CD4-positive, alpha-beta T cell treated with Interferon alpha-2 for 1 hour (primary cell): Measurements from ENCODE around the gene AMPH.
"Not testable (repeated sequence)": the region's sequence is repeated elsewhere in the genome, so short reads cannot be mapped to it uniquely, and the experiment has no call there.

Experiments used
- DNase-seq, 2 donors: peaks; one replicate each; pipeline ENCODE4 v3.0.0-alpha.2; 2020 to 2022

The AMPH gene

DNA sequence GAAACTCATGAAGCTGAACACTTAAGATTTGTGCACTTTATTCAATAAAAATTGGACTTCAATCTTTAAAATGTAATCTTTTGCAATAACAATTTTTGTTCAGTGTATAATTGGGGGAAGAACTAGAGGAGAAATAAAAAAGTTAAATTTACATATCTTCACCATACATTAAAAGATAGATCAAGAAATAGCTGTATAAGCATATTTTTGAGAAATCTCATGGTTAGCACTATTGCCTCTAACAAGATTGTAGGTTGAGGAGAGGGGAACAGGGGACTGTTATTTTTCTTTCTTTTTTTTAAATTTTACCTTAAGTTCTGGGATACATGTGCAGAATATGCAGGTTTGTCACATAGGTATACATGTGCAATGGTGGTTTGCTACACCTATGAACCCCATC, 5.3 kb downstream of the AMPH start:
- DNase-seq: no peak

DNA sequence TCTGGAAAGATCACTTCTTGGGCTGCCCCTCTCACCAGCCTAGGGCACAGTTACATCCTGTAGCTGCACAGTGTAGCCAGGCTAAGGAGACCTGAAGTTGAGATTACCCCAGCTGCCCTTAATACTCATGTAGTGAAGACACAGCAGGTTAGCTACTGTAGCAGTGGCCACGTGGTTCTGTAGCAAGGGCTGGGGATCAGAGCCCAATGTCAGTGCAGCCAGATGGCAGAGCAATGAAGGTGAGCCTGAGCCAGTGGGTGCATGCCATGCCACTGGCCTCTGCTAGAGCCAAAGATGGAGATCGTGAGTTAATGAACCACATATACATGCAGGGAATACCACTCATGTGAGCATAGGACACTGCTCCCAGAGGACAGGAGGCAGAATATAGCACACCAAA, 15.5 kb downstream of the AMPH start:
- no peak for DNase-seq

DNA sequence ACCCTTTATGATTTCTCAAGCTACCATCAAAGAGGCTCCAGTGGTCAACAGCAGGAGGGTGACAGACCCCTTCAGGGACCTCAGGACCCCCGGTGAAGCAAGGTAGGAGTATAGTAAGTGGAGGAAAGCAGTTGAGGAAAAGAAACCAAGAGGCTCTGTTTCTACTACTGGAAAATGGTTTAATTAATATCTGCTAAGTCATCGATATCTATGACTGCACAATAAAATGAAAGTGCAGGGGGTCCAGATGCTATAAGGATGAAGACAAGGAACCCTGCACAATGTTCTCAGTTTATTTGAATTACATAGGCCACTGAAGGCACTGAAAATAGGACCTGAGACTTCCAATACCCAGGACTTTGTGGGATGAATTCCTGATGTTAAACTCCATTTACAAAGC, 23.7 kb downstream of the AMPH start:
- DNase-seq: no peak

DNA sequence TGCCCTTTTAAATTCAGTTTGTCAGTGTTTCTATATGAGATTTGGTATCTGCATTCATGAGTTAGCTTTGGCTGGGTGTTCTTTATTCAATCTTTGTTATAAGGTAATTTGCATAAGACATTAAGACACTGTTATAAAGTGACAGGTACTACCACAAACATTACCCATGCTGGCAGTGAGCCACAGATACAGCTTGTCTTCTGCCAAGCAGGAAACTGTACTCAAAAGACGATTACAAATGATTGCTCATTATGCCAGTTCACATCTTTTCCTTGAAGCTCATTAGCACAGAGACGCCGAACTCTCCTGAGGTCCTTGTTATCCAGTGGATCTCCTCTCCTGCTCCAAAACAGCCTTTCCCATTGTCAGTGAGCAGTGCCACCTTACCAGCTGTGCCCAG, 30.4 kb downstream of the AMPH start:
- DNase-seq: no peak

DNA sequence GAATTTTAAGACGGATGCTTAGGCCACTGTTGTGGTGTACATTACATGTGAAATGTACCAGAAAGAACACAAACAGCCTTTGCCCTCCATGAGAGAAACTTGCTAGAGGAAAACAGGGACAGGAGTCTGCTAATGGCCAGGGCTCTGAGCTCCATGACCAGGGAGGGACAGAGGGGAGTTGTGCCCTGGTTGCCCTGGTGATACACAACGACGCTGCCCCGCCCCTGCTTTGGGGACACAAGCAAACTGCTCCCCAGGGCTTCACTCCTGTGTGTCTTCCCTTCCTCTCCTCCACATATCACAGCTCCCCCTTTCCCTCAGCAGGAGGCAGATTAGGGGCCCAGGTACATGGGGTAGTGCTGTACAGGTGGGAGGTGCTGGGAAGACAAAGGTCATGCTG, 36.2 kb downstream of the AMPH start:
- DNase-seq: no peak

DNA sequence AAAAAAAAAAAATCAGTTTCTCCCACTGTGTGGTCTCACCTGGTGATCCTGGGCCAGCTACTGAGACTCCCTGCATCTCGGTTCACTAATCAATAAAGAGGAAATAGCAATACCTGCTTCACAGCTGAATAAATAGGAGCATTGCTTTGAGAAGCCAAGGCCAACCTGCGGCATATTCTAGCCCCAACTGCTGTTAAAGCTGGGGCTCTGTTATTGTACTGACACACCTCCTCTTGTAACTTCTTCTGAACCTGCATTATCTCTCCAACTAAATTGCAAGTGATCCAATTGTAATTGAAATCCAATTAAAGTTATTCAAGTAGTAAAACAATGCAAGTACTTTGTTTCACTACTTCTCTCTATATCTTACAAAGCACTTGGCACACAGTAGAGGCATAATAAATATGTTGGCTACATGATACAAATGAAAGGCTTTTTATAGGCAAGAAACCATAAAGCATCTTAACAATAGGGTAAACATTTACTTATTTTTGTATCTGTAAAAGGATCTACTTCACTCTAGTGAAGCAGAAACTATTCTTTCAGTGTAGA, 38.4 kb downstream of the AMPH start:
- no peak for DNase-seq

DNA sequence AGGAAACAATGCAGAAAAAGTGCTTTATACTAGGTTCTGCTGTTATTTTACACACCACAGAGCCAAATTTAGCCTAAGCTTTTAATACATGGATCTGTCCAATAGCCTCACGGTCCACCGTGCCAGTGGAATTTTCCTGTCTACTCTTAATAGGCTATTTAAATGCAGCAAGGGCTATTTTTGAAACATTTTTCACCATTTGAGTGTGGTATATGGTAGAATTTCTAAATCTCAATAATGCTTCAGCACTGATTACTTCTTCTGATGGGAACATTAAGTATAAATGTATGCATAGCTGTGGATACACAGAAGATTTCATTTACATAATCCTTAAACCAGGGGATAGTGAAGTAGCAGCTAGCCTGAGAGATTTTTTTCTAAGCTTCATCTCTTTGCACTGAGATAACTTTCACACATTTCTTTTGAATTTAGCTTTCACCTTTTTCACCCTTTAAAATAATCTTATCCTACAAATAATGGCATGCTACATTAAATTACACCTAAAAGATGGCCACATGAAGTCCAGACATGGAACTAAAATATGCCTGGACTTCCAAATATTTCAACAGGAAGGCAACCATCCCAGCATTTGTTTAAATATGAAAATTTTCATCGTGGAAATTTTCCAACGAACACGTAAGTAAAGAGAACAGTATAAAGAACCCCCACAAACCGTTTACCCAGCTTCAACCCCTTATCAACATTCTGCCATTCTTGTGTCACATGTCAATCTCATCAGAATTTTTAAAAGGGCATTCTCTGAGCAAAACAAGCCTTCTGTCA, 45.4 kb downstream of the AMPH start:
- no peak for DNase-seq

DNA sequence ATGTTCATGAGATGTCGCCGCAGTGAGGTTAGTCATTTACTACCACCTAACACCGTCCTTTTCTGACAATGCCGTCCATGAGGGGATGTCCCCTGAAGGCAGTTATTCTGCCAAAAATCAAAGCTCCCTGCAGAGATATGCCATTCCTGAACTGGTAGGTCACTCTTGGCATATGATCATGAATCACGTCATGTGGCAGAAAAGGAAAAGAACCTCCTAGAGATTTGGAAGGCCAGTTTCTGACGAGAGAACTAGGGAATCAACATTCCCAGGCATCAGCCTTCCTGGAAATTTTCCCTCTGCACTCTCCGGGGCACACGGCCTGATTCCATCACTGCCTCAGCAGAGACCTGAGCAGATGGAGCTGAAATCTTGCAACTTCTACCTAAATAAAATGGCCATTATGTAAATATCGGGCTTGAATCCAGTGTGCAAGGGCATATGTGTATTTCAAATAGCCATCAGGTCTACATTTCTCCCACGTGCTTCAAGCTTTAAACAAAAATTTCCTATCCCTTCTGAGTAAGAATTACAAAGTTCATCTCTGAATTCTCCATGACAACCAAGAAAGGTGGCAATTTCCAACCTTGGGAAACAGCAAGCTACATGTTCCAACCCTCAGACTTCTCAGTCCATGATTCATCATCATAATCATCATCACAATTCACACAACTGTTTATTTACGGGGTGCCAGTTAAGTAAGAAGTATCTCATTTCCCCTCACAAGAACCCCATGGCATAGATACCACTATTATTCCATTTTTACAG, 46.5 kb downstream of the AMPH start:
- no peak for DNase-seq

DNA sequence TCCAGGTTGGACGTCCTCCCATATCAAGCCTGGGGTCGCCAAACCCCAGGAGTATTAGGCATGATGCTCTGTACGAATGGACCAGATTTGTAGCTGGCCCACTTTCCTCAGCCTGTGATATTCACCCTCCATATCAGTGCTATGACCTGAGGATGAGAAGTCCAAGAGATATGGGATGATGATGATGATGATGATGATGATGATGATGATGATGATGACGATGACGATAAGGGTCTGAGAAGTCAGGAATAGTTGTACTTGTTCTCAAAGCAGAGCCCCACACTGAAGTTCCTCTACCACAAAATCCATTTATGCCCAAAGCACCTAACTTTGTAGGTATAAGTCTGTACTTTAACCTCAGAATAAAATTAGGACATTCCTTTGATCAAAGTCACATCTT, 50.7 kb downstream of the AMPH start:
- DNase-seq: no peak

DNA sequence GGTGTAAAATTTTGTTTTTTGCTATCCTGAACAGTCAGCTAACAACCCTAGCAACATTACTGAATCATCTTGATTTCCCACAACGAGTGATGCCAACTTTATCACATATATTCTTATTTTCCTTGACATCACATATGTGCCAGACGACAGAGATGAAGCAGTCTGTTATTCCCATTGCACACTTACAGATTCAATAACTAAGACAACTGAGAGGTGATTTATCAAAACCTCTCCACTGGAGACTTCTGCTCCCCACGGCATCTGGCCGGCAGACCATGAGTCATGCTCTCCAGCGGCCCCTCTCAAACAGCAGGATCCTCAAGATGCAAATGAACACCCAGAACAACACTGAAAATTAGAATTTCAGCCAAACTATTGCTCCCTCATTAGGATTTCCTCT, 57.1 kb downstream of the AMPH start:
- no peak for DNase-seq

DNA sequence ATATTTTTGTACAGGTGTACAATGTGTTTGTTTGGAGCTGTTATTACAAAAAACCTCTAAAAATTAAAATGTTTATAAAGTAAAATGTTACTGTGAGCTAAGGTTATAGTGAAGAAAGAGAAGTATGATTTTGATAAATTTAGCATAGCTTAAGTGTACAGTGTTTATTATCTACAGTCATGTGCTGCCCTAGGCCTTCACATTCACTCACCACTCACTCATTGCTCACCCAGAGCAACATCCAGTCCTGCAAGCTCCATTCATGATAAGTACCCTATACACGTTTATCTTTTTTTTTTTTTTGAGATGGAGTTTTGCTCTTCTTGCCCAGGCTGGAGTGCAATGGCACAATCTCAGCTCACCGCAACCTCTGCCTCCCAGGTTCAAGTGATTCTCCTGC, 59.6 kb downstream of the AMPH start:
- not testable (repeated sequence) for DNase-seq

DNA sequence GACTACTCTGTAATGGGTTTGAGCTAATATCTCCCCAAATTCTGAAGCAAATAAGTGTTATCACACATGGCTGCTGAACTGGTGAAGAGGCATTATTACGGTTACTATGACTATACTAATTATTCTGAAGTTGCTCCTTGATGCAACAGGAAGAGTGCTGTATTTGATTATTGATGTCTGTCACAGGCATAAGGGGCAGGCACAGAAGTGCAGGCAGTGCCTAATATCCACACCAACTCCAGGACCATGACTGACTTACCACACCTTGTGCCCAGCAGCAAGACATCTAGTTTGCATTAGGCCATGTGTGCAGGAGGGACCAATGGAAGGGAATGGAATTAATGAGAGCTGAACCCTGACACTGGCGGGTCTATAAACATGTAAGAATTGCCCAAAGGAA, 62.7 kb downstream of the AMPH start:
- no peak for DNase-seq

DNA sequence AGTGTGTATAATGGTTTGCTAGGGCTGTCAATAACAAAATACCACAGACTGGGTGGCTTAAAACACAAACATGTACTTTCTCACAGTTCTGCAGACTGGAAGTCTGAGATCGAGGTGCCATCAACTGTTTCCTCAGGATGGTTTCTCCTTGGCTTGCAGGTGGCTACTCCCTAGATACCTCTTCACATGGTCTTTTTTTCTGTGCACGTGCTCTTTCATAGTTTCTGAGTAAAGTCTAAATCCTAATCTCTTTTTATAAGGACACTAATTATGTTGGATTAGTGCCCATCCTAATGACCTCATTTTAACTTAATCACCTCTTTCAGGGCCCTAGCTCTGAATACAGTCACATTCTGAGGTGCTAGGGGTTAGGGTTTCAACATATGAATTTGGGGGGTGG, 65.9 kb downstream of the AMPH start:
- DNase-seq: no peak

DNA sequence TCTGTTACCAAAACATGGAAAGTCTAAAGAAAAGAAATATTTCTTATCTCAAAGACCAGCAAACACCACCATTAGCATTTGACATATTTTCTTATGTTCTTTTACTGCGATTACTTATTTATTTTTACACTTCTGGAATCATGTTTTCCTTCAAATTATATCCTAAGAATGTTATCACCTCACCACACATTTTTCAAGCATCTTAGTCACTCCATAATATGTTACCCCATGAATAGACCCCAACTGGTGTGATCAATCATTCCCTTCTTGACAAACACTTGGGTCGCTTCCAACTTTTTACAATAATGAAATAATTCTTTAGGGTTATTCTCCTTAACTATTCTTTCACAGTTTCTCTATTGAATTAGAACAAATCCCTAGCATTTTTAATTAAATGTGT, 67.4 kb downstream of the AMPH start:
- DNase-seq: no peak

DNA sequence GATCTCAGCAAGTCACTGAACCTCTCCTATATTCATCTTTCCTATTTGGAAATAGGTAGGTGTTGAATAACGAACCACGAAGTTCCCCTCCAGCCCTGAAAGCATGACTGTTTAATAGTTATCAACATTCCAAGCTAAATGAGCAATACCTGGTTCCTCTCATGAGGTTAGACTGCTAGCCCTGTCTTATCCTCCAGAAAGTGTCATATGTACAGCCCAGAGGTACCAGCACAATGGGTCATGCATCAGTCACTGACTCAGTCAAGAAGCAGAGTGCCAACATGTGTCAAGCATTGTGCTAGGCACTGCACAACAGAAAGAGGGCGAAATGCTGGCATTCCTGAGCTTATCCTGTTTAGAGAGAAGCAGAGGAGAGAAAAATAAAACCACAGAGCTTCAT, 70.0 kb downstream of the AMPH start:
- DNase-seq: no peak

DNA sequence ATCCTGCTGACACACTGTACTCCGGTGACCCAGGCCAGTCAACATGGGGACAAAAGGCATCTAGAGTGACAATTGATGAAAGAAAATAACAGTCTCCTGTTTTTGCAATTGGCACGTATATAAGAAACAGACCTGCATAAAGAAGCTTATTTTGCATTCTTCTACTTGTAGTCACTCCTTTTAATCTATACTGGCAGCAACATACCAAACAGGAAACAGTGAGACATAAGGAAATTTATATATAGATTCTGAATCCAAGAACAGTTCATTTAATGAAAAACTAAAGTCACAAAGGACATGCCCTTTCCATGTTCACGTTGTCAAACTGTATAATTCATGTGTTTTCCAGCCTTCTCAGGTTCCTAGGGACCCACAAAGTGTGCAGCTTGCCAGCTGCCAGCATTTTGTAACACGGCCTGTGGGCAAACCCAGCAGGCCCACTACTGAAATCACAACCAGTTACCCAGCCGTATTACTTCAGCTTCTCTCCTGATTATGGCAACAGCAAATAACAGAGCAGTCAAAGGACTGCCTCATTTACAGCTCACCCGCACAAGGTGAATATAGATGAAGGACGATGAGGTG, 72.3 kb downstream of the AMPH start:
- no peak for DNase-seq

DNA sequence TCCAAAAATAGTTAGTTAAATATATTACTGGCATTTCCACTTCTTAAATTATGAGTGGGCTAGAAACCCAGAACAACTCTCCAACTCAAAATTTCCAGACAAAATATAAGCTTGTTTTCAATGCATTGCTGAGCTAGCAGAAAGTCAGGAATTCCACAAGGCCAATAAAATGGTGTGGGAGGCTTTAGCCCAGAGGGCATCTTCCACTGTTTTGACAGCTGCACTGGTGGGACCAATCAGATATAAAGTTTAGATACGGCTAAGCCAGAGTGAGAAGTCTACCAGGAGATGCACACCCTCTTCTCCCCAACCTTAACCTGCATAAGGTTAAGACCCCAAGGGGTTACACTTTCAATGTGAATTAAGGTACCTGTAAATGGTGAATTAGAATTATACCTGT, 76.6 kb downstream of the AMPH start:
- no peak for DNase-seq

DNA sequence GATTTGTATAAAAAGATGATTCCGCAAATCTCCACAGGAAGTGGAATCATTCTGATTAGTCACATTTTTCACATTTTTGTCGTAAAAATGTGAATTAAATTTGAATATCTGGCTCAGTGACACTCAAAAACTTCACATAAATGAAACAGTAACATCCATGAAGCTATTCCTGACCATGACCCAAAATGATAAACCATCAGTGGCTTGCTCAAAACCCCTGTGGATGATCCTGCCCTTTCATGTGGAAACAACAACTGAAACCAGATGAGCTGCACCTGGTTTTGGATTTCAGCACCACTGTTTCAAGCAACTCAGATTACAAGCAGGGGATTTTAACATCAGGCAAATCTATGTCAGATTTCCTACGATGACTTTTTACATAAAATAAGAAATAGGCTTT, 80.3 kb downstream of the AMPH start:
- DNase-seq: no peak

DNA sequence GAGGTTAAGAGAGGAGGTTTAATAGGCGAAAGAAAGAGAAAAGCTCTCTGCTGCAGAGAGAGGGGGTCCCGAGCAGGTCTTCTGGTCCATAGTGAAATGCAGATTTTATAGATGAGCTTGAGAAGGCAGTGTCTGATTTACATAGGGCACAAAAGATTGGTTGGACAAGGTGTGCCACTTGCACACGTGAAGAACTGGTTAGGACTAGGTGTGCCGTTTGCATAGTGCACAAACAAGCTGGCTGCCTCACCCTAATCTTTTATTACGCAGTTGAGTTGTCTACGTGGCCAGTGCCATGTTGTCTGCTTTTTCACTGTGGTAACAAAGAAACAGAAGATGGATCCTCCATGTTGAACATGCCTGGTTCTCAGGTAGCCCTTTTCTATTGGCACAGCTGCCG, 82.6 kb downstream of the AMPH start:
- no peak for DNase-seq

DNA sequence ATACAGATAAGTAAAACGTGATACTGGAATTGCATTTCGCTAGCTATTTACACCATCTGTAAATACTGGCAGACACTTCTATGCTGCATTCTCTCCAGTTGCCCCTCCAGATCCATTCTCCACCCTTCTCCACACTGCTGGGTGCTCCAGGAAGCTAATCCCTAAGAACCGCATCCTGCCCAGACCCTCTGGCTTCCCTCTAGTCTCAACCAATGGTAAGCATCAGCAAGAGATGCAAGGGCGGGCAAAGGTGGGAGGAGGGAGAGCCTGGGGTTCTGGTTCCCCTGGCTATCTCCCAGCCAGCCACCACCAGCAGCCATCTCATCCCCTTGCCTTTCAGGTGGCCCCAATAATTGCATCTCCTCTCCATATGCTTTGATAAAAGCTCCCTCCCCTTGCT, 84.4 kb downstream of the AMPH start:
- no peak for DNase-seq

DNA sequence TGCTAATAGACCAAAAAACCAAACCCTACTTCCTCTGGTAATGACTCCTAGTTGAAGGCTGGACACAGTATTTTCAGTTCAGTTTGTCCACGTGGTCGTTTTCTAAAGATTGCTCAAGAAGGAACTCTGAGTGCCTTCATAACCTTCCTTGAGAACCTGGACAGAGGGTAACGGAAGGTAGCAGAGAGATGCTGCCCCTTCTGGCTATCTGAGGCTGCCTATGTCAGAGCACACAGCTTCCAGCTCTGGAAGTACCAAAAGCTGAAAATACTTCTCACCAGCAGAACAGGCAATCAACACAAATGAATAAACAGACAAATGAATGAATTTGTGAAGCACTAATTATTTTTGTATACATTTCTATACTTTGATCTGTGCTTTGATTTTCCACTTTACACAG, 85.2 kb downstream of the AMPH start:
- no peak for DNase-seq

DNA sequence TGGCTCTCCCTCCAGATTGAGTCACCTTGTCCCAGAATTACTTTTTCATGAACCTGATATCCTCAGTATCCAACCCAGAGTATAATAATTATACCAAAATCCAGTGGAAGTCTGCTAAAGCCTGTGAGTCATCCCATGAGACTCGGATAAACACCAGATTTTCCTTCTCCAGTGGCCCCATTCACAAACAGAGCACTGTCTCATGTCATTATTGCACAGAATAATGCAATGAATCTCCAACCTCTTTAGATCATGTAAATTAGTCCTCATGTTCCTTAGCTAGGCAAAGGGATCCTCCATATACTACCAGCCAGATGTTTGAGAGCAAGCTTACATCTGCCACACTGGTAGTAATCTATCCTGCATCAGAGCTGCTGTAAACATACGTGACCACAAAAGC, 89.0 kb downstream of the AMPH start:
- no peak for DNase-seq

DNA sequence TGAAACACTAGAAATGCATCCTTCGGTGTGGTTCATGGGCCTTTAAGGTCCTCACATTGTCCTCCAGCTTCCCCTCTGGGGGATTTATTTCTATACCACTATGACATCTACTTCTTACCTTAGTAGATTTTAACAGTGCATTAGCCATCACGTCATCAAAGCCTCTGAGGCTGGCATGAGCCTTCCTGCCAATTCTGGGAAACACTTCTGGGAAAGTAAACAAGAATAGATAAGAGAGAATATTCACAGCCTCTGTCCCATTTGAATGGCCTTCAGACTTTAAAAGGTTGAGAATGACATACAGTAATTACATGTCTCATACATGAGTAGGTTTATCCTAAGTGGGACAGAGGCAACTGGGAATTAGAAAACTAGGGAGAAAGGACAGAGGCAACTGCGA, 89.7 kb downstream of the AMPH start:
- no peak for DNase-seq

DNA sequence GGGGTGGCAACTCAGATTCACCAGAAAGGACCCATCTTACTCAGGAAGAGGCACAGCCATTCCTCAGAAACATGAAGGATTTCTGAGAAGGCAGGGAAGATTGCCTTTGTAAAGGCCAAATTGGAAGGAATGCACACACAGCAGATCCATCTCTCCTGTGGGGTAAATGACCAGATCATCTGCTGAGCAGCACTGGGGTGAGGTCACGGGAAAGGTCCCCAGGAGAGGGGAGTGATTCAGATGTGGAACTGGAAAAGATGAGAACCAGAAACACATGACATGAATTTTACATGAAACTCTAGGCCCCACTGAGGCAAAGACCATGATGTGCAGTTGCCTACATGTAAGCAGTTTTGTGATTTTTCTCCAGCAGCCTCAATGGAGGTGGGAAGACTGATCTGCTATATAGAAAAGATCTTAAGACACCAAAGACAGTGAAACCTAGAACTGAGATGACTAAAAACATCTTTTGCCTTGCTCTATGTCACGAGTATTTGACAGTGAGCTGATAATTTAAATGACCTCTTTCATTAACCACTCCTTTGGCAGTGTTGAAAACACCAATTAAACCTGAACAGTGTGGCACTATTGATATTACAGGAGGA, 91.6 kb downstream of the AMPH start:
- no peak for DNase-seq
